ENCODE results near the gene OPA3. TPM values are rescaled to one million over a fixed set of nuclear protein-coding genes. Genes with fewer than 3 reads are reported as not detected.

OPA3 gene
- total and polyA plus RNA-seq, 10 of the 15 experiments (the other 5 are each of a cell fraction or from before 2014, with no cell fraction given) = 2.2 to 24.3 (median 13.3) TPM

GRCh38 chr19:45515081-45515624 is 69.4 kb downstream of the OPA3 start (continued):
- TF ChIP-seq REST (IDR thresholded peaks at IDR 0.05; ENCODE audit: low read depth, low read length) = no peak
- TF ChIP-seq HDAC6 (IDR thresholded peaks at IDR 0.05; ENCODE audit: unreplicated experiment) = no peak
- TF ChIP-seq, protein P1, sequence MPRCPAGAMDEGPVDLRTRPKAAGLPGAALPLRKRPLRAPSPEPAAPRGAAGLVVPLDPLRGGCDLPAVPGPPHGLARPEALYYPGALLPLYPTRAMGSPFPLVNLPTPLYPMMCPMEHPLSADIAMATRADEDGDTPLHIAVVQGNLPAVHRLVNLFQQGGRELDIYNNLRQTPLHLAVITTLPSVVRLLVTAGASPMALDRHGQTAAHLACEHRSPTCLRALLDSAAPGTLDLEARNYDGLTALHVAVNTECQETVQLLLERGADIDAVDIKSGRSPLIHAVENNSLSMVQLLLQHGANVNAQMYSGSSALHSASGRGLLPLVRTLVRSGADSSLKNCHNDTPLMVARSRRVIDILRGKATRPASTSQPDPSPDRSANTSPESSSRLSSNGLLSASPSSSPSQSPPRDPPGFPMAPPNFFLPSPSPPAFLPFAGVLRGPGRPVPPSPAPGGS (IDR thresholded peaks at IDR 0.05; ENCODE audit: borderline replicate concordance, insufficient read depth, low read depth, low read length, poor library complexity, severe bottlenecking) = peak; percentile 24
- 0 out of 2 replicates have a peak, but pooled peaks have one; percentile 76 for TF ChIP-seq STAT3 (IDR thresholded peaks at IDR 0.05; ENCODE audit: low read depth, low read length)
- no peak for TF ChIP-seq FOXM1 (IDR thresholded peaks at IDR 0.05; ENCODE audit: low read depth, low read length)
- TF ChIP-seq, protein P2, sequence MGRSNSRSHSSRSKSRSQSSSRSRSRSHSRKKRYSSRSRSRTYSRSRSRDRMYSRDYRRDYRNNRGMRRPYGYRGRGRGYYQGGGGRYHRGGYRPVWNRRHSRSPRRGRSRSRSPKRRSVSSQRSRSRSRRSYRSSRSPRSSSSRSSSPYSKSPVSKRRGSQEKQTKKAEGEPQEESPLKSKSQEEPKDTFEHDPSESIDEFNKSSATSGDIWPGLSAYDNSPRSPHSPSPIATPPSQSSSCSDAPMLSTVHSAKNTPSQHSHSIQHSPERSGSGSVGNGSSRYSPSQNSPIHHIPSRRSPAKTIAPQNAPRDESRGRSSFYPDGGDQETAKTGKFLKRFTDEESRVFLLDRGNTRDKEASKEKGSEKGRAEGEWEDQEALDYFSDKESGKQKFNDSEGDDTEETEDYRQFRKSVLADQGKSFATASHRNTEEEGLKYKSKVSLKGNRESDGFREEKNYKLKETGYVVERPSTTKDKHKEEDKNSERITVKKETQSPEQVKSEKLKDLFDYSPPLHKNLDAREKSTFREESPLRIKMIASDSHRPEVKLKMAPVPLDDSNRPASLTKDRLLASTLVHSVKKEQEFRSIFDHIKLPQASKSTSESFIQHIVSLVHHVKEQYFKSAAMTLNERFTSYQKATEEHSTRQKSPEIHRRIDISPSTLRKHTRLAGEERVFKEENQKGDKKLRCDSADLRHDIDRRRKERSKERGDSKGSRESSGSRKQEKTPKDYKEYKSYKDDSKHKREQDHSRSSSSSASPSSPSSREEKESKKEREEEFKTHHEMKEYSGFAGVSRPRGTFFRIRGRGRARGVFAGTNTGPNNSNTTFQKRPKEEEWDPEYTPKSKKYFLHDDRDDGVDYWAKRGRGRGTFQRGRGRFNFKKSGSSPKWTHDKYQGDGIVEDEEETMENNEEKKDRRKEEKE (IDR thresholded peaks at IDR 0.05) = no peak
- no peak for TF ChIP-seq MYC (IDR thresholded peaks at IDR 0.05; ENCODE audit: insufficient read depth, insufficient read length, insufficient replicate concordance, low read length, severe bottlenecking)
- no peak for TF ChIP-seq PKNOX1 (IDR thresholded peaks at IDR 0.05)
- no peak for TF ChIP-seq SP1 (IDR thresholded peaks at IDR 0.05; ENCODE audit: low read depth, low read length)
- TF ChIP-seq ZNF384 (IDR thresholded peaks at IDR 0.05; ENCODE audit: borderline replicate concordance, low read depth, low read length) = no peak
- TF ChIP-seq RCOR1 (conservative IDR thresholded peaks at IDR 0.05; ENCODE audit: low read depth, low read length) = no peak
- peak; percentile 66; the same call in 1 of the 2 replicates for TF ChIP-seq HDGF (IDR thresholded peaks at IDR 0.05)
- TF ChIP-seq PRDM15 (CRISPR knock-in tag; IDR thresholded peaks at IDR 0.05) = no peak
- no peak for TF ChIP-seq IRF5 (IDR thresholded peaks at IDR 0.05; ENCODE audit: borderline replicate concordance)
- peak; percentile 90 for TF ChIP-seq ESRRA (IDR thresholded peaks at IDR 0.05; ENCODE audit: low read length)

All from GM12878 (cell line).